ENCODE data around the gene ZSCAN5B. TPM values are rescaled to one million over a fixed set of nuclear protein-coding genes. Genes with fewer than 3 reads are reported as not detected.

The ZSCAN5B gene
- total and polyA plus RNA-seq, 9 of the 15 experiments (the other 6 are each of a cell fraction or from before 2014, with no cell fraction given), result 0.03 to 0.07 TPM; not detected in 7

DNA sequence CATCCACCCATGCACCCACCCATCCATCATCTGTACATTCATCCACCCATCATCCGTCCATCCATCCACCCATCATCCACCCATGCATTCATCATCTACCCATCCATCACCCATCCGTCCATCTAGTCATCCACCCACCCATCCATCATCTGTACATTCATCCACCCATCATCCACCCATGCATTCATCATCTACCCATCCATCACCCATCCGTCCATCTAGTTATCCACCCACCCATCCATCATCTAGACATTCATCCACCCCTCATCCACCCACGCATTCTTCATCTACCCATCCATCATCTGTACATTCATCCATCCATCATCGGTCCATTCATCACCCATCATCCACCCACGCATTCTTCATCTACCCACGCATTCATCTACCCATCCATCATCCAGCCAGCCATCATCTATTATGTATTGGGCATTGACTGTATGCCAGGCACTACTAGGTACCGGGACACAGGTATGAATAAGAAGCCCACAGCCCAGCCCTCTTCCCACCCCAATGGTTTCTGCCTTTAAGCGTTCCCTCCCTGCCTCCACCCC is 38.5 kb downstream of the ZSCAN5B start (continued):
- TF ChIP-seq SNRNP70 (optimal IDR thresholded peaks at IDR 0.05; ENCODE audit: low read depth, low read length) (no peak), ZNF232 (CRISPR knock-in tag; IDR thresholded peaks at IDR 0.05) (no peak), TEAD4 (IDR thresholded peaks at IDR 0.05; ENCODE audit: low read length) (peak; percentile 50; the same call in 1 of the 2 replicates), TEAD4 (CRISPR knock-in tag; IDR thresholded peaks at IDR 0.05; ENCODE audit: borderline replicate concordance) (no peak), SP2 (IDR thresholded peaks at IDR 0.05; ENCODE audit: extremely low read depth, low read depth, low read length, poor library complexity, severe bottlenecking) (no peak), MAFF (IDR thresholded peaks at IDR 0.05; ENCODE audit: low read length) (no peak), NUFIP1 (IDR thresholded peaks at IDR 0.05; ENCODE audit: partially characterized antibody) (no peak), BDP1 (IDR thresholded peaks at IDR 0.05; ENCODE audit: insufficient read depth, insufficient read length) (no peak), EGR1 (conservative IDR thresholded peaks at IDR 0.05) (peak; percentile 99), HOXB6 (CRISPR knock-in tag; IDR thresholded peaks at IDR 0.05; ENCODE audit: borderline replicate concordance) (no peak), KDM4B (IDR thresholded peaks at IDR 0.05; ENCODE audit: borderline replicate concordance in 2 of 2, low read depth in 1 of 2) (peak in 1 of 2 experiments; percentile 92; a peak in 1 of 4 replicates), ZNF224 (CRISPR knock-in tag; IDR thresholded peaks at IDR 0.05) (no peak), FOS (IDR thresholded peaks at IDR 0.05; ENCODE audit: extremely low read depth, insufficient read length) (no peak), HDGF (IDR thresholded peaks at IDR 0.05) (no peak), TRIM28 (IDR thresholded peaks at IDR 0.05) (peak; percentile 43; the same call in 1 of the 2 replicates), TSC22D4 (tag; IDR thresholded peaks at IDR 0.05) (no peak)
- TF ChIP-seq, protein P1, sequence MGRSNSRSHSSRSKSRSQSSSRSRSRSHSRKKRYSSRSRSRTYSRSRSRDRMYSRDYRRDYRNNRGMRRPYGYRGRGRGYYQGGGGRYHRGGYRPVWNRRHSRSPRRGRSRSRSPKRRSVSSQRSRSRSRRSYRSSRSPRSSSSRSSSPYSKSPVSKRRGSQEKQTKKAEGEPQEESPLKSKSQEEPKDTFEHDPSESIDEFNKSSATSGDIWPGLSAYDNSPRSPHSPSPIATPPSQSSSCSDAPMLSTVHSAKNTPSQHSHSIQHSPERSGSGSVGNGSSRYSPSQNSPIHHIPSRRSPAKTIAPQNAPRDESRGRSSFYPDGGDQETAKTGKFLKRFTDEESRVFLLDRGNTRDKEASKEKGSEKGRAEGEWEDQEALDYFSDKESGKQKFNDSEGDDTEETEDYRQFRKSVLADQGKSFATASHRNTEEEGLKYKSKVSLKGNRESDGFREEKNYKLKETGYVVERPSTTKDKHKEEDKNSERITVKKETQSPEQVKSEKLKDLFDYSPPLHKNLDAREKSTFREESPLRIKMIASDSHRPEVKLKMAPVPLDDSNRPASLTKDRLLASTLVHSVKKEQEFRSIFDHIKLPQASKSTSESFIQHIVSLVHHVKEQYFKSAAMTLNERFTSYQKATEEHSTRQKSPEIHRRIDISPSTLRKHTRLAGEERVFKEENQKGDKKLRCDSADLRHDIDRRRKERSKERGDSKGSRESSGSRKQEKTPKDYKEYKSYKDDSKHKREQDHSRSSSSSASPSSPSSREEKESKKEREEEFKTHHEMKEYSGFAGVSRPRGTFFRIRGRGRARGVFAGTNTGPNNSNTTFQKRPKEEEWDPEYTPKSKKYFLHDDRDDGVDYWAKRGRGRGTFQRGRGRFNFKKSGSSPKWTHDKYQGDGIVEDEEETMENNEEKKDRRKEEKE (IDR thresholded peaks at IDR 0.05; ENCODE audit: borderline replicate concordance in 1 of 2, control insufficient read depth in 1 of 2, low read depth in 2 of 2, low read length in 1 of 2), result peak in 1 of 2 experiments; percentile 69; a peak in 1 of 4 replicates
- TF ChIP-seq, protein P2, sequence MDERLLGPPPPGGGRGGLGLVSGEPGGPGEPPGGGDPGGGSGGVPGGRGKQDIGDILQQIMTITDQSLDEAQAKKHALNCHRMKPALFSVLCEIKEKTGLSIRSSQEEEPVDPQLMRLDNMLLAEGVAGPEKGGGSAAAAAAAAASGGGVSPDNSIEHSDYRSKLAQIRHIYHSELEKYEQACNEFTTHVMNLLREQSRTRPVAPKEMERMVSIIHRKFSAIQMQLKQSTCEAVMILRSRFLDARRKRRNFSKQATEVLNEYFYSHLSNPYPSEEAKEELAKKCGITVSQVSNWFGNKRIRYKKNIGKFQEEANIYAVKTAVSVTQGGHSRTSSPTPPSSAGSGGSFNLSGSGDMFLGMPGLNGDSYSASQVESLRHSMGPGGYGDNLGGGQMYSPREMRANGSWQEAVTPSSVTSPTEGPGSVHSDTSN (CRISPR knock-in tag; IDR thresholded peaks at IDR 0.05; ENCODE audit: low read depth), result no peak
- TF ChIP-seq, protein P2 (tag; conservative IDR thresholded peaks at IDR 0.05; ENCODE audit: low read depth), result peak; percentile 93
- TF ChIP-seq, protein P3, sequence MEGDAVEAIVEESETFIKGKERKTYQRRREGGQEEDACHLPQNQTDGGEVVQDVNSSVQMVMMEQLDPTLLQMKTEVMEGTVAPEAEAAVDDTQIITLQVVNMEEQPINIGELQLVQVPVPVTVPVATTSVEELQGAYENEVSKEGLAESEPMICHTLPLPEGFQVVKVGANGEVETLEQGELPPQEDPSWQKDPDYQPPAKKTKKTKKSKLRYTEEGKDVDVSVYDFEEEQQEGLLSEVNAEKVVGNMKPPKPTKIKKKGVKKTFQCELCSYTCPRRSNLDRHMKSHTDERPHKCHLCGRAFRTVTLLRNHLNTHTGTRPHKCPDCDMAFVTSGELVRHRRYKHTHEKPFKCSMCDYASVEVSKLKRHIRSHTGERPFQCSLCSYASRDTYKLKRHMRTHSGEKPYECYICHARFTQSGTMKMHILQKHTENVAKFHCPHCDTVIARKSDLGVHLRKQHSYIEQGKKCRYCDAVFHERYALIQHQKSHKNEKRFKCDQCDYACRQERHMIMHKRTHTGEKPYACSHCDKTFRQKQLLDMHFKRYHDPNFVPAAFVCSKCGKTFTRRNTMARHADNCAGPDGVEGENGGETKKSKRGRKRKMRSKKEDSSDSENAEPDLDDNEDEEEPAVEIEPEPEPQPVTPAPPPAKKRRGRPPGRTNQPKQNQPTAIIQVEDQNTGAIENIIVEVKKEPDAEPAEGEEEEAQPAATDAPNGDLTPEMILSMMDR (IDR thresholded peaks at IDR 0.05 in 2 of 3, conservative IDR thresholded peaks at IDR 0.05 in 1 of 3; ENCODE audit: insufficient read depth in 2 of 3, low read depth in 1 of 3, low read length in 3 of 3), result no peak
